HFF-Myc (cell line): ENCODE data around the gene HOXD8.

ENCODE experiments used
- DNase-seq: peaks from one replicate; pipeline ENCODE4 v3.0.0-alpha.2; 2011; ENCODE audit warnings: low read depth; ENCODE audit errors: extremely low read depth
- H3K4me3 ChIP-seq: replicated peaks from 2 replicates; pipeline ENCODE4 v1.5.1; 2011; ENCODE audit warnings: low read depth, mild to moderate bottlenecking, control low read depth, low read length
- CTCF ChIP-seq: IDR thresholded peaks from 2 replicates; pipeline ENCODE4 v1.5.1; 2012; ENCODE audit warnings: mild to moderate bottlenecking, low read depth, low read length, control low read depth; ENCODE audit errors: missing control alignments

Gene HOXD8

GRCh38 chr2:176167398-176167797, 37.9 kb downstream of the HOXD8 start:
- TF ChIP-seq CTCF = no peak
- no peak for DNase-seq

DNA sequence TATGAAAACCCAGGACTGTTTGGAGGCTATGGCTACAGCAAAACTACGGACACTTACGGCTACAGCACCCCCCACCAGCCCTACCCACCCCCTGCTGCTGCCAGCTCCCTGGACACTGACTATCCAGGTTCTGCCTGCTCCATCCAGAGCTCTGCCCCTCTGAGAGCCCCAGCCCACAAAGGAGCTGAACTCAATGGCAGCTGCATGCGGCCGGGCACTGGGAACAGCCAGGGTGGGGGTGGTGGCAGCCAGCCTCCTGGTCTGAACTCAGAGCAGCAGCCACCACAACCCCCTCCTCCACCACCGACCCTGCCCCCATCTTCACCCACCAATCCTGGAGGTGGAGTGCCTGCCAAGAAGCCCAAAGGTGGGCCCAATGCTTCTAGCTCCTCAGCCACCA, 39.7 kb downstream of the HOXD8 start:
- no peak for DNase-seq
- no peak for TF ChIP-seq CTCF
- H3K4me3 ChIP-seq = no peak overlapping the region

More at GRCh38 chr2:176167398-176167797, 37.9 kb downstream of the HOXD8 start:
- H3K4me3 ChIP-seq = no peak overlapping the region

GRCh38 chr2:176169711-176170110, 40.2 kb downstream of the HOXD8 start:
- no peak overlapping the region for H3K4me3 ChIP-seq
- no peak for DNase-seq
- no peak for TF ChIP-seq CTCF

GRCh38 chr2:176170602-176171305, 41.2 kb downstream of the HOXD8 start:
- no peak for TF ChIP-seq CTCF
- DNase-seq = no peak
- H3K4me3 ChIP-seq = no peak overlapping the region

- DNase-seq = no peak
- H3K4me3 ChIP-seq = no peak overlapping the region
- no peak for TF ChIP-seq CTCF
Measured at GRCh38 chr2:176171351-176172006, 42.0 kb downstream of the HOXD8 start.

GRCh38 chr2:176172007-176172894, 42.7 kb downstream of the HOXD8 start:
- no peak for TF ChIP-seq CTCF
- no peak overlapping the region for H3K4me3 ChIP-seq
- DNase-seq = no peak
